GM18505 (cell line): ENCODE results near the gene GSTA3.
"Not testable (repeated sequence)": the region's sequence is repeated elsewhere in the genome, so short reads cannot be mapped to it uniquely, and the experiment has no call there.

Experiments used
- ATAC-seq: cut with Tn5 transposase; IDR thresholded peaks from one replicate; pipeline ENCODE4 v1.9.1; 2021; ENCODE audit not compliant: unreplicated experiment
- POLR2A ChIP-seq: IDR thresholded peaks from 4 replicates; pipeline ENCODE4 v1.6.1; 2011; ENCODE audit warnings: borderline replicate concordance; ENCODE audit not compliant: insufficient read depth, insufficient read length; ENCODE audit errors: extremely low read depth

The GSTA3 gene

DNA sequence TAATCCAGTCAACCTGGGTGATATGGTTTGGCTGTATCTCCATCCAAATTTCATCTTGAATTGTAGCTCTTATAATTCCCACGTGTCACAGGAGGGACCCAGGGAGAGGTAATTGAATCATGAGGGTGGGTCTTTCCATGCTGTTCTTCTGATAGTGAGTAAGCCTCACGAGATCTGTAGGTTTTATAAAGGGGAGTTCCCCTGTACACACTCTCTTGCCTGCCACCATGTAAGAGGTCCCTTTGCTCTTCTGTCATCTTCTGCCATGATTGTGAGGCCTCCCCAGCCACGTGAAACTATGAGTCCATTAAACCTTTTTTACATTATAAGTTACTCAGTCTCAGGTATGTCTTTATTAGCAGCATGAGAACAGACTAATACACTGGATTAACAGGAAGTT, 19.5 kb downstream of the GSTA3 start:
- ATAC-seq: no peak
- no peak for TF ChIP-seq POLR2A

DNA sequence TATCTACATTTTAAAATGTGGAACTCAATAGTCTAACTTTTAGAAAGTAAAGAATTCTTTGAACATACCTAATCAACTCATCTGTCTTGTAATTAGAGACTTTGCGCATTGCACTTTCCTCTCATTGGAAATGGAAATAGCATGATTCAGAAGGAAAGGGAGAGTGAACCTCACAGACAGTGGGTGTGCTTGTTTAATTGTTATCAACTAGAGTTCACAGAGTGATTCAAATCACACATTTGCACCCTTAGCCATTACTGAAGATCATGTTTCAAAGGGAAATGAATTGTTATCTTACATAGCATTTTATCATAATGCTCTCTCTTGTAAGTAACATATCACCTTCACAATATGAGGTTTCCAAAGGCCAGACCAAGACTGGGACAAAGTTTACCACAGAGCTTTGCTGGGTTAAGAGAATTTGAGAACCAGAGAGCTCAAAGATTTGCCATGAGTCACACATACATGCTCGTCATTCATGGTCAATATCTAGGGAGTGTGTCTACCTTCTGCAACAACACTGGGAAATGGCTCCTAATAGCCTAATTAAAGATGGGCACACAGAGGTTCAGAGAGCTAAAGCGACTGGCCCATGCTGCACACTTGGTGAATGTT, 21.5 kb downstream of the GSTA3 start:
- no peak for TF ChIP-seq POLR2A
- ATAC-seq: no peak

DNA sequence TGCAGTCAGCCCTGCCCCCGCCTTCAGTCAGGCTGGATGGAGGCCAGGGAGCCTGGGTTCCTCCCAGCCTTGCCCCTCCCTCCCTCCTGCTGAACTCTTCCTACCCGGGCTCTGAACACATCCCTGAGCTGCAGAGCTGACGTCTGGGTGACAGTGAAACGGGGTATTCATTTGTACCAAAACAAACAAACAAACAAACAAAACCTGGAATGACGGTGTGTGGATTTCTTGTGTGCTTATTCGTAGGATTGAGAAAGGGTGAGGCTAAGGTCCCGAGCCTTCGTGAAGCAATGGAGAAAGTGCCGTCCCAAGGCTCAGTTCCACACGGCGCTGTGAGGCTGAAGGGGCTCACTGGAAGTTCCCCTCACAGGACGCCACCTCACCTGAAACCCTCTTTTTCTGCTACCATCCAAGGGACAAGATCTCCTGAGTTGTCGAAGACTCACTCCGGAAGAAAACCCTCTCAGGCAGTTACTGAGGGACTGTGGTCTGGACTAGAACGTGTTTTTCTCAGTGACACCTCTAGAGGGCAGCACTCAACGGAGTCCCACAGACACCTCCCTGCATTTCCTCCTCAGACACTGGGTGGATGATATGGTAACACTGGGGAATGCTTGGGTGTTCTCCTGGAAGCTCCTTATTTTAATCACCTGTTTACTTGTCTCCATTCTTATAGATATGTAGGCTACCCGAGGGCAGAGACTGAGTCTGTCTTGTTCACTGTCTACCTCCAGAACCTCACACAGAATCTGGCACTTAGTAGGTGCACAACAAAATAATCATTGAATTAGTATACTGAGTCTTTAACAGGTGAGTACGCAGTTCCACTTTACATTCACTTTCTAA, 27.3 kb downstream of the GSTA3 start:
- ATAC-seq: peak; percentile 100

DNA sequence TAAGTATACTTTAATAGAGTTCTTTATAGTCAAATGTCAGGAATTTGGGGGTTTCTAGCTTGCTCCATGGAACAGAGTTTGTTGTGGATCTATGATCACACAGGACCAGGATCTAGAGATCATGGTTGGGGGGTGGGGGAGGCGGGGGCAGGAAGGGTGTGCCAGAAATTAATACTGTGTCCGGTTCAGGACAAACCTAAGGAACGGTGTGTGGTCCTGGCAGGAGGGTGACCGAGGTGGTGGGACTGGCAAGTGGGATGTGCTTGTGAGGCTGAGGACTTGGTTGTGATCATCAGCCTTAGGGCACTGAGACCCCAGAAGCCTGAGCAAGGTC, 27.9 kb downstream of the GSTA3 start:
- ATAC-seq: no peak
- no peak for TF ChIP-seq POLR2A

More for the DNA sequence above, 27.3 kb downstream of the GSTA3 start:
- TF ChIP-seq POLR2A: no peak

DNA sequence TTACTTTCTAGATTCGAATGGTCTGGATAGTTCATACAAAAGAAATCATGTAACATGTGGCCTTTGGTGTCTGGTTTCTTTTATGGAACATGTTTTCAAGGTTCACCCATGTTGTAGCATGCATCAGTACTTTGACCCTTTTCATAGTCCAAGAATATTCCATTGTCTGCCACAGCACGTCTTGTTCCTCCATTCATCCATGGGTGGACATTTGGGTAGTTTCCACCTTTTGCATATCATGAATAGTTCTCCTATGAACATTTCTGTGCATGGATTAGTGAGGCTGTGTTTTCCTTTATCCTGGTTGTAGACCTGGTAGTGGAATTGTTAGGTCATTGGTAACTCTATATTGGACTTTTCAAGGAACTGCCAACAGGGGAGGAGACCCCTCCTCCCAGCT, 31.7 kb downstream of the GSTA3 start:
- no peak for TF ChIP-seq POLR2A
- ATAC-seq: no peak

DNA sequence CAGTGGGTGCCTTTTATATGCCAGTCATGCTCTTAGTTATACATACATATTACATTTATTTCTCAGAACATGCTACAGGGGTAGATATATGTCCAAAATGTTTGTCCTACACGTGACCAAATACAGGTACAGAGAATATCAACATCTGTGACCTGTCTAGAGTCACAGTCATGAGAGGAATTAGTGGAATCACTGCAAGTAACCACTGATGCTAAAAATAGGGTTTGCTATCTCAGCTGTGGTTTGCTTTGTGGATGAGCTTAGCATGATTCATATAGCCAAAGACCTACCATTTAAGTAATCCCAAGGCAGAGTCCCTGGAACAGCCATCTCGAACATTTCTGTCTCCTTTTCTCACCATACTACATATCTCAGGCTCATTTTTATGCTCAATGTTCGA, 32.3 kb downstream of the GSTA3 start:
- no peak for TF ChIP-seq POLR2A
- no peak for ATAC-seq

DNA sequence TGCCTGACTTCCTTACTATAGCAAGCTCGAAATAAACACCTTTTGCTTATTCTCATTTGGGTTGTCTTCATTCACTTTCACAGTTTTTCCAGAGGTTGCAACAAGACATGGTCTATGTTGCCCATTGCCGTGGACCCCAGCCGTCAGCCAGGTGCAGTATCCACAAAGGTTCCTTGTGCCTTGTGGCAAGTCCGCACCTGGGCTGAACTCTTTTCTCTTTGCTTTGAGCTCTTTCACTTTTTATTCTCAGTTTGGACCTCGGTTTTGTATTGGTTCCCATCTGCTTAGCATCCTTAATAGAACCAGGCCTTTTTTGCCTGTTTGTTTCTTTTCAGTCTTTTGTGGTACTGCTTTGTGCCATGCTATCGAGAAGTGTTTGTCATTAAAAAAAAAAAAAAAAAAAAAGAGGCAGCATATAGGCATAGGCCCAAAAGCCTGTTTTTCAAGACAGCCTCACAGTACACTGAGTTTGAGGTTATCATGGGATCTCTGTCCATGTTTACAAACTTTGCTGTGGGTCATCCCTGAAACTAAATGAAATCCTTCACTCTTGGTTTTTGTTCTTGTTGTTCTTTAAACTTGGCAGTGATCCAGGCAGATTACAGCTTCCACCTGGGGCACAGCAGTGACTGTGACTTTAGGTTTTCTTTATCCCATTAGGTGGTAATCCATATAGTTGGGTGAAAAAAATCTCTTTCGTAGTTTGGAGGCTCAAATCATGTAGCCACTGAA, 33.3 kb downstream of the GSTA3 start:
- ATAC-seq: no peak
- TF ChIP-seq POLR2A: no peak

DNA sequence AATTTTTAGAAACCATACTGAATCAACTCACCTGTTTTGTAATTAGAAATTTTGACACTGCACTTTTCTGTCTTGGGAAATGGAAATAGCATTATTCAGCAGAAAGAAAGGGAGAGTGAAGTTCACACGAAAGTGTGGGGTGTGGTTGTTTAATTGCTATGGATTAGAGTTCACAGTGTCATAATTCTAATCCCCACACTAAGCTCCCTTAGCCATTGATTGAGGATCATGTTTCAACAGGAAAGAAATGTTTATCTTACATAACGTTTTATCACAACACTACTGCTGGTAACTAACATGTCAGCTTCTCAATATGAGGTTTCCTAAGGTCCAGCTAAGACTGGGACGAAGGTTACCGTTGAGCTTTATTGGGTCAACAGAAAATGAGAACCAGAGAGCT, 37.5 kb downstream of the GSTA3 start:
- TF ChIP-seq POLR2A: no peak
- ATAC-seq: no peak

DNA sequence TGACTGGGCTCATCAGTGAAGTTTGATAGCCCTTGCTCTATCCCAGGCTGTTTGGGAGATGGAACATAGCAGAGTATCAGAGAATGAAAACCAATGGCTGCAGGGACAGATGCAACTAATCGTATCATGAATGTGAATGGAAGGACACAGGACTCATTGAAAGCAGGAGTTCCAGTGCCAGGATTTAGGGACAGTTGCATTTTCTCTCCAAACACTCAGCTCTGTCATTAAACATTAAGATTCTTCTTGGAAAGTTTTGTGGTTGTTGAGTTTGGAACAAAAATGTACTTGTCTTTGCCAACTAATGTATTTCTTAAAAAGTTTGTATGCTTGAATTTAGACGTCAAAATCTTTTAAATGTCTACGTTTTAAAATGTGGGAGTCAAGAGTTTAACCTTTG, 37.9 kb downstream of the GSTA3 start:
- ATAC-seq: no peak
- TF ChIP-seq POLR2A: no peak

DNA sequence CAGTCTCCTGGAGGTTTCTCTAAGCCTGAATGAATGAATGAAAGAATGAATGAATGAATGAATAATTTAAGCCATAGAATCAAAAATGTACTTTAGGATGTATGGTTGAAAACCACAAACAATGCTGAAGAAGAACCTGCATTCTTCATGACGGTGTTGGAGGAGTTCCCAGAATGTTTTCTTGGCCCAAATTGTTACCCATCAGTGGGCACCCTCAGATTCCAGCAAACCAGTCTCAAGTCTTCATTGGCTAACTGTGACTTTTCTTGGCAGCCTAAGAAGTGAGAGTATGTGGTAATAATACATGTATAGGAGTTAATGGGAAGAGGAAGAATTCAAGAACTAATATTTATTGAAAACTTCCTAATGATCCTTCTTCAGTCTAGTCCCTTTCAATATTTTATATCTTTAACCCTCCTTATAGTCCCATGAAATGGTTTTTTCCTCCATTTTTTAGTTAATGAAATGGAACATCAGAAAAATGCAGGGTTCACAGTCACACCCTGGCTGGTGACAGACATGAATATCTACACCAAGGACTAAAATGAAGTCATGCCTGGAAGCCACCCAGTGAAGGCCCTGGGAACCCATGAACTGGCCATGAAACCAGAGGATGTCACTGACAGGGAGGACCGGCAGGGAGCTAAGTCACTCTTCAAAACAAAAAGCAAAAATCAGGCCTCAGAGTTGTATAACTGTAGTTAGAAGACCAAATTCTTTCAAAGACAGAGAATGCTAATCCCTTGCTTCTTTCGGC, 39.0 kb downstream of the GSTA3 start:
- not testable (repeated sequence) for ATAC-seq

DNA sequence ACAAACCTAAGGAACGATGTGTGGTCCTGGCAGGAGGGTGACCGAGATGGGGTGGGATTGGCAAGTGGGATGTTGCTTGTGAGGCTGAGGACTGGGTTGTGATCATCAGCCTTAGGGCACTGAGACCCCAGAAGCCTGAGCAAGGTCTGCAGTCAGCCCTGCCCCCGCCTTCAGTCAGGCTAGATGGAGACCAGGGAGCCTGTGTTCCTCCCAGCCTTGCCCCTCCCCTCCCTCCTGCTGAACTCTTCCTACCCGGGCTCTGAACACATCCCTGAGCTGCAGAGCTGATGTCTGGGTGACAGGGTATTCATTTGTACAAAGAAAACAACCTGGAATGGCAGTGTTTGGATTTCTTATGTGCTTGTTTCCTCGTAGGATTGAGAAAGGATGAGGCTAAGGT, 40.6 kb downstream of the GSTA3 start:
- not testable (repeated sequence) for ATAC-seq

DNA sequence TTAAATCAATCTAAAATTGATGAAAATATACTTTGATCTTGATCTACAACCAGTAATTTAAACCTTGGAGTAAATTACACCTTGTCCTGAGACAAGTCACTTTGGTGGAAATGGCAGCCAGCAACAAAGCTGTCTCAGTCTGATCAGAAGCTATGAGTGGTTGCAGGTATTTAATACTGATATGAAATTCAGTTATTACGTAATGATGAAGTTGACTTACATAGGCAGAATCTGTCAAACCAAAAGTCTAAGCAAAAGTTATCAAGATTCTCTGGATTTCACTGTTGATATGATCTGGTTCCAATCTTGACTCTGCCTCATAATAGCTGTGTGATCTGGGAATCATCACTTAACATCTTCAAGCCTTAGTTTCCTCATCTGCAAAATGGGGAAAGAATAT, 41.3 kb downstream of the GSTA3 start:
- TF ChIP-seq POLR2A: no peak
- ATAC-seq: no peak

DNA sequence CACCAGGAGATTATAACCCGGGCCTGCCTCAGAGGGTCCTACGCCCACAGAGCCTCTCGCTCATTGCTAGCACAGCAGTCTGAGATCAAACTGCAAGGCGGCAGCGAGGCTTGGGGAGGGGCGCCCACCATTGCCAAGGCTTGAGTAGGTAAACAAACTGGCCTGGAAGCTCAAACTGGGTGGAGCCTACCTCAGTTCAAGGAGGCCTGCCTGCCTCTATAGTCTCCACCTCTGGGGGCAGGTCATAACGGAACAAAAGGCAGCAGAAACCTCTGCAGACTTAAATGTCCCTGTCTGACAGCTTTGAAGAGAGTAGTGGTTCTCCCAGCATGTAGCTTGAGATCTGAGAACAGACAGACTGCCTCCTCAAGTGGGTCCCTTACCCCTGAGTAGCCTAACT, 48.3 kb downstream of the GSTA3 start:
- ATAC-seq: not testable (repeated sequence)

DNA sequence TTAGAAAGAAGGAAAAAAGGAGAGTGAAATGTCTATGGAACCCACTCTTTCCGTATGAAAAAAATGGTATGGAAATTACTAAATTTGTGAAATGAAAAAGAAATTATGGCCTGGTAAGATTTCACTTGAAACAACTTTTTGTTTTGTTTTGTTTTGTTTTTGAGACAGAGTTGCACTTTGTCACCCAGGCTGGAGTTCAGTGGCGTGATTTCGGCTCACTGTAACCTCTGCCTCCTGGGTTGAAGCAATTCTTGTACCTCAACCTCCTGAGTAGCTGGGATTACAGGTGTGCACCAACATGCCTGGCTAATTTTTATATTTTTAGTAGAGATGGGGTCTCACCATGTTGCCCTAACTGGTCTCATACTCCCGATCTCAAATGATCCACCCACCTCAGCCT, 51.1 kb downstream of the GSTA3 start:
- TF ChIP-seq POLR2A: no peak
- no peak for ATAC-seq

DNA sequence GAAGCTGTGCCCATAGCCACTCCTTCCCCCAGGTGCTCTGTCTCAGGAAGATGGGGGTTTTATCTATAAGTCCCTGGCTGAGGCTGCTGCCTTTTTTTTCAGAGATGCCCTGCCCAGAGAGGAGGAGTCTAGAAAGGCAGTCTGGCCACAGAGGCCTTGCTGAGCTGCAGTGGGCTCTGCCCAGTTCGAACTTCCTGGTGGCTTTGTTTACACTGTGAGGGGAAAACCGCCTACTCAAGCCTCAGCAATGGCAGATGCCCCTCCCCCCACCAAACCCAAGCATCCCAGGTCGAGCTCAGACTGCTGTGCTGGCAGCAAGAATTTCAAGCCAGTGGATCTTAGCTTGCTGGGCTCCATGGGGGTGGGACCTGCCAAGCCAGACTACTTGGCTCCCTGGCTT, 53.4 kb downstream of the GSTA3 start:
- ATAC-seq: not testable (repeated sequence)
